Right hindlimb (tissue), 1 donor: ENCODE measurements around the gene P2RX4.
"Not testable (repeated sequence)": the region's sequence is repeated elsewhere in the genome, so short reads cannot be mapped to it uniquely, and the experiment has no call there.

Experiments used
- DNase-seq: peaks from one replicate; pipeline ENCODE4 v3.0.0-alpha.2; 2018

Gene P2RX4

DNA sequence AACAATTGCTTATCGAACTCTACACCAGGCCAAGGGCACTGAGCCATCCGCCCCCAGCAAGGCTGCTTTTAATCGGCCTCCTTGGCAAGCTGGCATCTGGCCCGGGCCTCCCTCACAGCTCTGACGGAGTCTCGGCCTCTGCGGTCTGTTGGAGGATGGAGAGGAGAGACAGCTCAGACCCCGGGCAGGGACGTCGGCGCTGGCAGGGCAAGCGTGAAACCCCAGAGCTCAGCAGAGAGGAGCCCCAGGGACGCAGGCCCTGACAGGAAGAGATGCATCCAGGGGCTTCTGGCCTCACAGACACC is 69.1 kb downstream of the P2RX4 start:
- DNase-seq, result no peak

DNA sequence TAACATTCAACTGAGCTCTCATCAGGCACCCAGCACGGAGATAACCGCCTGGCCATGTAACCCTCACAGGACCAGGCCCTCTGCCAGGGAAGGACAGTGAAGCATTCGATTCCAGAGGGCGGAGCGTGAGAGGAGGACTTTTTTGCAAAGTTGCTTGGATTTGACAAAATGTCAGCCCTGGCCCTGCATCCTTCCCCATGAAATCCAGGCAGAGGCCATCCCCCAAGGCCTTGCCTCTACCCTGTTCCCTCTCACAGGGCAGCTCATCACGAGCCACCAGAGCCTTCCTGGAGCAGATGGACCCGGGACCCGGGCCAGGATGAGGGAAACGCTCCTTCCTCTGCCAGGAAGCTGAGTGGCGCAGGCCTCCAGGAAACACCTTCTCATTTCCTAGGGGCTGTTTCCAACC is 69.6 kb downstream of the P2RX4 start:
- no peak for DNase-seq

DNA sequence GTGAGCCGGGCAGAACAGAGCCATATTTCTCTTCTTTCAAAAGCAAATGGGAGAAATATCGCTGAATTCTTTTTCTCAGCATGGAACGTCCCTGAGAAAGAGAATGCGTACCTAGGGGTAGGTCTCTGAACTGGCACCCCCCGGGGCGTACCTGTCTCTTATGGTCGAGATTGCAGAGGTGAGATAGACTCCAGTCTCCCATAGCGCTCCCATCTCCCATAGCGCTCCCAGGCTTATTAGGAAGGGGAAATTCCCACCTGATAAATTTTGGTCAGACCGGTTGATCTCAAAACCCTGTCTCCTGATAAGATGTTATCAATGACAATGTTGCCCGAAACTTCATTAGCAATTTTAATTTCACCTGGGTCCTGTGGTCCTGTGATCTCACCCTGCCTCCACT is 70.6 kb downstream of the P2RX4 start:
- DNase-seq, result not testable (repeated sequence)

DNA sequence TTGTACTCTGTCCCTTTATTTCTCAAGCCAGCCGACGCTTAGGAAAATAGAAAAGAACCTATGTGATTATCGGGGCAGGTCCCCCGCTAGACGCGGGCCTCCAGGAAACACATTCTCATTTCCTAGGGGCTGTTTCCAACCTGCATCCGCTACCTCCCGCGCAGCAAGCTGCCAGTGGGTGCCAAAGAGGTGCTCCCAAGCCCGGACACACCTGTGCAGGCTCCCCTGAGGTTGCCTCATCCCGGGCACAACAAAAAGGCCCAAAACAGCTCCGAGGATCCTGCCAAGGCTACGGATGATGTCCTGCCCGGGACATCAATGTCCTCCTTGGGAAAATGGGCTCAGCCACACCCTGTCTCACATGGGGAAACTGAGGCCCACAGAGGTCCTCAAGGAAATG is 71.2 kb downstream of the P2RX4 start:
- DNase-seq, result not testable (repeated sequence)

DNA sequence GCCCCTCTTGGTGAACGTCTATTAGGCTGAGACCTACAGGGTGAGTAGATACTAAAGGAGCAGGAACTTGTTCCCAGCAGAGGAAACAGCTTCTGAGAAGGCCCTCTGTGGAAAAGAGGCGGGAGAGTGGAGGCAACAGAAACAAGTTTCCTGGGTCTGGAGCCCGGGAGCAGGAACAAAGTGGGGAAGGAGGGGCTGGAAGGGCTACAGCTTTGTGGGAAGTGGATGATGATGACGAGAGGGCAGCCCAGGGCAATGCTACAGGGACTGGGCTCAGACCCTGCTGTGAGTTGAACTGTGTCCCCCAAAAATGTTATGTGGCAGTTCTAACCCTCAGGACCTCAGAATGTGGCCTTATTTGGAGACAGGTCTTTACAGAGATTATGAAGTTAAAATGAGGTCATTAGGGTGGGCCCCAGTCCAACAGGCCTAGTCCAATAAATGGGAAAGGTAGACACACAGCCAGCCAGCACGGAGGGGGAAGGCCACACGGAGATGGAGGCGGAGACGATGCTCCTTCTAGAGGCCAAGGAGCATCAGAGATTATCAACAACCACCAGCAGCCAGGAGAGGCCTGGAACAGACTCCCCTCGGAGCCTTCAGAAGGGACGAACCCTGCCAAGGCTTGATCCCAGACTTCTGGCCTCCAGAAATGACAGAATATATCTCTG is 72.3 kb downstream of the P2RX4 start:
- DNase-seq, result no peak

DNA sequence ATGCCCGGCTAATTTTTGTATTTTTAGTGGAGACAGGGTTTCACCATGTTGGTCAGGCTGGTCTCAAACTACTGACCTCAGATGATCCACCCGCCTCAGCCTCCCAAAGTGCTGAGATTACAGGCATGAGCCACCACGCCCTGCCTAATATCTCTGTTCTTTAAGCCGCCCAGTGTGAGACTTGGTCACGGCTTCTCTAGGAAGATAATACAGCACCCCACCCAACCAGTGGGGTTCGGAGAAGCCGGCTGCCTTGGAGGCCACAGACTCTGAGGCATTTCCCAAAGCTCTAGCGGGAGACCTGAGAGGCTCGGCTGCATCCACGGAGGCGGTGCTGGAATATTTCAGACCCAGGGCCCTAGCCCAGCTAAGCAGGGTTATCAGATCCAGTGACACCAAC is 73.0 kb downstream of the P2RX4 start:
- DNase-seq, result not testable (repeated sequence)

DNA sequence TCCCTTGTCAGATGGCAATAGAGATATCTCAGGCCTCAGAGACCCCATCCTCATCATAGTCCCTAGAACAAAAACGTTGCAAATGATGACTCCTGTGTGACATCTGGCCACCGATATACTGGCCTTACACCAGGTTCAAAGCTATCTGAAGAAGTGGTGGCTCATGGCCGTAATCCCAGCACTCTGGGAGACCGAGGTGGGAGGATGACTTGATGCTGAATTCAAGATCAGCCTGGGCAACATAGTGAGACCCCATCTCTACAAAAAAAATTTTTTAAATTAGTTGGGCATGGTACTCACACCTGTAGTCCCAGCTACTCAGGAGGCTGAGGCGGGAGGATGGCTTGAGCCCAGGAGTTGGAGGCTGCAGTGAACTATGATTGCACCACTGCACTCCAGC is 73.5 kb downstream of the P2RX4 start:
- no peak for DNase-seq
